Heart left ventricle (tissue), 16 donors: Measurements from ENCODE around the gene EYS. TPM values are rescaled to one million over a fixed set of nuclear protein-coding genes. Genes with fewer than 3 reads are reported as not detected.

Source experiments
- ATAC-seq, 4 donors: fragments of 200-7000 bp; cut with Tn5 transposase; one replicate each; pipeline ENCODE4 v1.9.1; 2020 to 2022; ENCODE audit warnings: moderate library complexity in 4 of 4, mild to moderate bottlenecking in 3 of 4, moderate number of reproducible peaks in 1 of 4
- DNase-seq, 5 donors: peaks; one replicate each; pipeline ENCODE4 v3.0.0-alpha.2; 2020
- H3K27ac ChIP-seq, 12 donors: fragments of 200-600 bp; sonication (generic) in 4 of 12; one replicate each; pipeline versions ENCODE4 v1.5.0 to v1.8.0; 2016 to 2022; ENCODE audit warnings: mild to moderate bottlenecking in 2 of 12
- H3K27me3 ChIP-seq, 9 donors: fragments of 200-600 bp; sonication (generic) in 2 of 9; one replicate each; pipeline versions ENCODE4 v1.5.1 to v1.8.0; 2016 to 2022; ENCODE audit warnings: mild to moderate bottlenecking in 3 of 9
- H3K36me3 ChIP-seq, 9 donors: fragments of 200-600 bp; sonication (generic) in 2 of 9; one replicate each; pipeline versions ENCODE4 v1.5.0 to v1.8.0; 2018 to 2022; ENCODE audit warnings: mild to moderate bottlenecking in 2 of 9
- H3K4me1 ChIP-seq, 12 donors: fragments of 200-600 bp; sonication (generic) in 4 of 12; one replicate each; pipeline versions ENCODE4 v1.5.0 to v1.8.0; 2016 to 2022; ENCODE audit warnings: mild to moderate bottlenecking in 3 of 12
- H3K4me3 ChIP-seq, 12 donors: fragments of 200-600 bp; sonication (generic) in 4 of 12; one replicate each; pipeline versions ENCODE4 v1.5.0 to v1.8.0; 2017 to 2022; ENCODE audit warnings: mild to moderate bottlenecking in 9 of 12, moderate library complexity in 4 of 12
- H3K9me3 ChIP-seq, 12 donors: fragments of 200-600 bp; sonication (generic) in 4 of 12; one replicate each; pipeline versions ENCODE4 v1.5.0 to v1.8.0; 2016 to 2022; ENCODE audit warnings: mild to moderate bottlenecking in 1 of 12
- POLR2A ChIP-seq, 2 donors: fragments of 450-650 bp; IDR thresholded peaks; one replicate each; pipeline ENCODE4 v1.6.1; 2017; ENCODE audit warnings: antibody characterized with exemption in 2 of 2, mild to moderate bottlenecking in 2 of 2, moderate library complexity in 2 of 2
- WGBS, 4 donors: extraction: QIAGEN DNeasy Blood & Tissue Kit in 2 of 4; methylation state at CpG; one replicate each; pipeline versions ENCODE4 v1.1.5 to v1.1.7; 2013 to 2018; 5-methylcytosine and 5-hydroxymethylcytosine counted together
- intact Hi-C, 10 donors: fragments of 100-400 bp; cut with DNase I; formaldehyde crosslinking; loops; one replicate each; pipeline versions ENCODE4 v1.11.1 to v1.14.2; 2022
- polyA plus RNA-seq, 2 donors: library from polyadenylated mRNA; stranded (reverse); fragments of 200-250 nt; gene quantifications; one replicate each; pipeline ENCODE4 v1.2.3, GENCODE V29; 2013
- total RNA-seq, 9 donors: library from RNA; depleted of rRNA in 2 of 9; stranded (reverse); fragments of >200 nt in 2 of 9; fragmentation: NEBNext Ultra II Directional in 3 of 9; extraction: Animal tissue kit (Norgen Biotek cat#: 25700) in 3 of 9; gene quantifications; one replicate each; pipeline versions ENCODE4 v1.1.0 to v1.2.4, GENCODE V29; 2016 to 2023
- TF ChIP-seq, protein P1 (sequence below), 12 donors: fragments of 200-600 bp; sonication (generic) in 4 of 12; IDR thresholded peaks; one replicate each; pipeline versions ENCODE4 v1.5.0 to v1.8.0; 2018 to 2022; ENCODE audit warnings: antibody characterized with exemption in 12 of 12, mild to moderate bottlenecking in 5 of 12
- donor health status: ischemic (EF 13 %, LVEDD 7.1; RV severe dilation, severe dysfunction).
- donor health status: healthy with polysubstance abuse.
- donor health status: DM: no; HTN: yes; CAD: no.
- donor health status: DM: no; HTN: no; CAD: no.
- donor health status: ischemic (EF 25% LVEDD 6.9; RV normal size, moderate dysfunction).
- donor health status: ischemic (EF 25% LVEDD 5.7; RV mildly dilated, moderate dysfunction).
- donor health status: healthy.
- donor health status: DM: yes; HTN: yes; CAD: no.
- donor health status: ischemic (EF 35%, LVEDD 5.7; RV mildly dilated, moderate dysfunction).
- donor health status: nonischemic (EF 11% LVEDD 7.7; RV severe dilation, severe dysfunction).
- donor health status: DM: yes; HTN: yes; CAD: no.
- donor health status: PGD.
- donor health status: ischemic (EF 29% LVEDD 5.4; RV normal size, mild dysfunction).
- donor health status: nonischemic (EF 23%, LVEDD 6.1; RV moderate dilation, normal function).

Gene EYS
- total and polyA plus RNA-seq, 11 donors: 0.07 to 0.27 (median 0.08) TPM; not detected in 8

DNA sequence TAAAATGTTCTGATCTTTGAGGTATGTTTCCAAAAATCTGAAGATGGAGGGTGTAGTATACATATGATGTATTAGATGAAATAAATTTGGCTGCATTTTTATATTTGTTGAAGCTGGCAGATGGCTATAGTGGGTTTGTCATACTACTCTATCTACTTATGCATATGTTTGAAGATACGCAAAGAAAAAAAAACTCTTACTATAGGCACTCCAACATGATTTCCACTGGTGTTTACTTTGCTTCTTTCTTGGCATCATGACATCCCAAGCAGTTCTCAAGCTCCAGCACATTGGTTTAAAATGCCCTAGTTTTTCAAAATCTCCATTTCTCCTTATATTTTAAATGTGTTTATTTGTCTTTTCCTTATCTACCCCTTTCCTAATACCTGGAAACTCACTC lies 1359.6 kb downstream of the EYS start:
- H3K27me3 ChIP-seq: no peaks in the 10 kb centered on the region
- no peaks in the 10 kb centered on the region for H3K4me1 ChIP-seq
- no peak for DNase-seq
- intact Hi-C loops: no loop called here
- WGBS, 4 donors: 85 to 89% (median 87%) methylated on average over 1 of the region's 1 CpG
- TF ChIP-seq, protein P1, sequence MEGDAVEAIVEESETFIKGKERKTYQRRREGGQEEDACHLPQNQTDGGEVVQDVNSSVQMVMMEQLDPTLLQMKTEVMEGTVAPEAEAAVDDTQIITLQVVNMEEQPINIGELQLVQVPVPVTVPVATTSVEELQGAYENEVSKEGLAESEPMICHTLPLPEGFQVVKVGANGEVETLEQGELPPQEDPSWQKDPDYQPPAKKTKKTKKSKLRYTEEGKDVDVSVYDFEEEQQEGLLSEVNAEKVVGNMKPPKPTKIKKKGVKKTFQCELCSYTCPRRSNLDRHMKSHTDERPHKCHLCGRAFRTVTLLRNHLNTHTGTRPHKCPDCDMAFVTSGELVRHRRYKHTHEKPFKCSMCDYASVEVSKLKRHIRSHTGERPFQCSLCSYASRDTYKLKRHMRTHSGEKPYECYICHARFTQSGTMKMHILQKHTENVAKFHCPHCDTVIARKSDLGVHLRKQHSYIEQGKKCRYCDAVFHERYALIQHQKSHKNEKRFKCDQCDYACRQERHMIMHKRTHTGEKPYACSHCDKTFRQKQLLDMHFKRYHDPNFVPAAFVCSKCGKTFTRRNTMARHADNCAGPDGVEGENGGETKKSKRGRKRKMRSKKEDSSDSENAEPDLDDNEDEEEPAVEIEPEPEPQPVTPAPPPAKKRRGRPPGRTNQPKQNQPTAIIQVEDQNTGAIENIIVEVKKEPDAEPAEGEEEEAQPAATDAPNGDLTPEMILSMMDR (IDR thresholded peaks at IDR 0.05): no peak
- no peak for TF ChIP-seq POLR2A (IDR thresholded peaks at IDR 0.05)
- H3K27ac ChIP-seq: no peak overlapping the region
- no peak for ATAC-seq
- H3K4me3 ChIP-seq: no peak overlapping the region
- H3K9me3 ChIP-seq: peaks cover 0 to 4% (median 0%) of the 10 kb centered on the region in 12 donors
- no peaks in the 10 kb centered on the region for H3K36me3 ChIP-seq

DNA sequence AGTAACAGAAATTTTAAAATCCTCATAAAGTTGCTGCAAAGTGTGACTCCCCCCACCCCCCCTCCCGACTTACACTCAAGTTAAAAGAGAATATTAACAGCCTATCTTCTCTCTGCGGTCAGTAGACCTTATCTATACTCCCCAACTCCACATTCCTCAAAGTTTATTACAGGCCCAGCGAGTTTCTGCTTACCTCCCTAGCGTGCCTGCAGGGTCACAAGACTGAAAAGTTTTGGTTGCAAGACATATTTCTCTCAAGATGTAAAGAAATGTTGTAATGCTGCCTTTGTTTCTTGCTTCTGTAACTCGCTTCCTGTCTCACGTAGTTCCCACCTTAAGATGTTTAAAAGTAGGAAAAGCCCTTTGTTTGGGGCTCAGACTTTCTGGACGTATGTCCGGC lies 1371.8 kb downstream of the EYS start:
- 73 to 80% (median 74%) methylated on average over 8 of the region's 8 CpGs for WGBS, 4 donors
- ATAC-seq (no peak), DNase-seq (no peak)
- intact Hi-C loops: loop anchor here in 3 of 10 donors (10.0 kb wide), 2 partner anchors 320 to 410 kb away; no protein-coding TSS in a partner anchor
- Histone ChIP-seq H3K4me1 (no peaks in the 10 kb centered on the region), H3K36me3 (no peaks in the 10 kb centered on the region), H3K27me3 (no peaks in the 10 kb centered on the region), H3K27ac (no peak overlapping the region), H3K9me3 (peaks cover 0 to 6% (median 0%) of the 10 kb centered on the region in 12 donors), H3K4me3 (no peak overlapping the region)
- TF ChIP-seq POLR2A (IDR thresholded peaks at IDR 0.05): no peak
- TF ChIP-seq, protein P1 (IDR thresholded peaks at IDR 0.05): no peak

DNA sequence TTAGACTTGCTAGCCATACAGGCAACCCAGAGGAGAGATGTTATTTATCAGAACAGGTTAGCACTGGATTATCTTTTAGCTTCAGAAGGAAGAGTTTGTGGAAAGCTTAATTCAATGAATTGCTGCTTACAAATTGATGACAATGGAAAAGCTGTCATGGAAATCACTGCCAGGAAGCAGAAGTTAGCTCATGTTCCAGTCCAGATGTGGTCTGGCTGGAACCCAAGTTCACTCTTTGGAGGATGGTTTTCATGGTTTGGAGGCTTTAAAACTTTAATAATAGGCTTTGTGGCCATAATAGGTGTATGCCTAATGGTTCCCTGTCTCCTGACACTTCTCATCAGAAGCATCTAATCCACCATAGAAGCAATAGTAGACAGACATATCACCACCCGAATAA lies 1372.4 kb downstream of the EYS start:
- Histone ChIP-seq H3K27ac (no peak overlapping the region), H3K36me3 (no peaks in the 10 kb centered on the region), H3K4me3 (no peak overlapping the region), H3K4me1 (no peaks in the 10 kb centered on the region), H3K27me3 (no peaks in the 10 kb centered on the region), H3K9me3 (peaks cover 0 to 6% (median 0%) of the 10 kb centered on the region in 12 donors)
- DNase-seq: no peak
- intact Hi-C loops: loop anchor here in 6 of 10 donors (5.0 to 10.0 kb wide), 4 partner anchors 320 to 412 kb away; no protein-coding TSS in a partner anchor
- 92 to 98% (median 95%) methylated on average over 1 of the region's 1 CpG for WGBS, 4 donors
- no peak for ATAC-seq
- TF ChIP-seq, protein P1 (IDR thresholded peaks at IDR 0.05): no peak
- no peak for TF ChIP-seq POLR2A (IDR thresholded peaks at IDR 0.05)

DNA sequence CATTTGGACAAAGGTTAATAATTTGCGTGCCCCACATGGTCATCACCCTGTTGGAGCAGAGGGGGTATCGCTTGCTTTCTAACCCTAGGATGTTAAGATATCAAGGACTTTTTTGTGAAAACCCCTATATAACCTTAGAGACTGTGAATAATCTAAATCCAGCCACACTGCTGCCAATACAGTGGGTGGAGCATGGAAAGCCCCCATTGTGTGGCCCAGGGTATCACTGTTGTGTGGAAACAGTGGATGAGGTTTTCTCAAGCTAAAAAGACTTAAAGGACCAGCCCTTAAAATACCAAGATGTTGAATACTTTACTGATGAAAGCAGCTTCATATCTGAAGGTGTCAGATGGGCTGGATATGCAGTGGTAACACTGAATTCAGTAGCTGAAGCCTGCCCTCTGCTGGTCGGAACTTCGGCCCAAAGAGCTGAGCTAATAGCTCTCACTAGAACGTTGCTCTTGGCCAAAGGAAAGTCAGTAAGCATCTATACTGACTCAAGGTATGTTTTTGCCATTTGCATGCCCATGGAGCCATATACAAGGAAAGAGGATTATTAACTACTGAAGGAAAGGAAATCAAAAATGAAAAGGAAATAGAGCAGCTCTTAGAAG lies 1376.2 kb downstream of the EYS start:
- 40 to 43% (median 41%) methylated on average over 5 of the region's 5 CpGs for WGBS, 4 donors
- peak in 4 of 5 donors; percentile 31 to 65 (median 47) for DNase-seq
- TF ChIP-seq, protein P1 (IDR thresholded peaks at IDR 0.05): peak in 11 of 12 donors; percentile 19 to 70 (median 45)
- no peak for TF ChIP-seq POLR2A (IDR thresholded peaks at IDR 0.05)
- intact Hi-C loops: loop anchor here in 7 of 10 donors (2.0 to 10.0 kb wide), 6 partner anchors 316 to 408 kb away; no protein-coding TSS in a partner anchor
- no peaks in the 10 kb centered on the region for H3K9me3 ChIP-seq
- no peak overlapping the region for H3K4me3 ChIP-seq
- ATAC-seq: no peak
- H3K27ac ChIP-seq: no peak overlapping the region
- H3K27me3 ChIP-seq: no peaks in the 10 kb centered on the region
- no peaks in the 10 kb centered on the region for H3K4me1 ChIP-seq
- no peaks in the 10 kb centered on the region for H3K36me3 ChIP-seq
